ENCODE measurements around the gene PIGC.

- TF ChIP-seq NFRKB (IDR thresholded peaks at IDR 0.05) (no peak), HDGF (IDR thresholded peaks at IDR 0.05; ENCODE audit: borderline replicate concordance) (no peak), LEF1 (IDR thresholded peaks at IDR 0.05; ENCODE audit: borderline replicate concordance) (no peak), SP1 (IDR thresholded peaks at IDR 0.05) (no peak), ARNT (IDR thresholded peaks at IDR 0.05) (no peak), FOXK2 (IDR thresholded peaks at IDR 0.05) (no peak)
Measured at GRCh38 chr1:172457479-172458130, 13.7 kb upstream of the PIGC start.

All from HEK293T (cell line).